ENCODE results near the gene ICOSLG.
"Not testable (repeated sequence)": the region's sequence is repeated elsewhere in the genome, so short reads cannot be mapped to it uniquely, and the experiment has no call there.

Gene ICOSLG

GRCh38 chr21:44175189-44175588 lies 65.6 kb downstream of the ICOSLG start:
- DNase-seq: not testable (repeated sequence)

All from DMS153 (cell line).